HepG2 (cell line): ENCODE results near the gene INHBB. TPM values are rescaled to one million over a fixed set of nuclear protein-coding genes. Genes with fewer than 3 reads are reported as not detected.

Experiments
- CENPX ChIP-seq: sonication (generic); formaldehyde crosslinking; IDR thresholded peaks from 2 replicates; pipeline ENCODE4 v1.9.0; 2021; ENCODE audit warnings: mild to moderate bottlenecking, missing genetic modification reagents, moderate library complexity
- DR1 ChIP-seq: sonication (generic); formaldehyde crosslinking; IDR thresholded peaks from 2 replicates; pipeline ENCODE4 v1.8.0; 2021; ENCODE audit warnings: mild to moderate bottlenecking, missing genetic modification reagents, inconsistent platforms
- GLMP ChIP-seq: sonication (generic); formaldehyde crosslinking; IDR thresholded peaks from 2 replicates; pipeline ENCODE4 v1.9.0; 2021; ENCODE audit warnings: missing genetic modification reagents, mild to moderate bottlenecking, borderline replicate concordance
- IRX3 ChIP-seq: sonication (generic); formaldehyde crosslinking; IDR thresholded peaks from 2 replicates; pipeline ENCODE4 v1.8.1; 2023; ENCODE audit warnings: mild to moderate bottlenecking, low read depth, missing genetic modification reagents, borderline replicate concordance
- MED13 ChIP-seq: sonication (generic); formaldehyde crosslinking; IDR thresholded peaks from 2 replicates; pipeline ENCODE4 v1.5.0; 2020; ENCODE audit warnings: missing genetic modification reagents
- NBN ChIP-seq: fragments of 450-650 bp; conservative IDR thresholded peaks from 2 replicates; pipeline ENCODE4 v1.6.1; 2017
- NFKB2 ChIP-seq: sonication (generic); formaldehyde crosslinking; IDR thresholded peaks from 2 replicates; pipeline ENCODE4 v1.4.0; 2020; ENCODE audit warnings: missing genetic modification reagents, borderline replicate concordance
- PAF1 ChIP-seq: IDR thresholded peaks from 2 replicates; pipeline ENCODE4 v1.6.1; 2016; ENCODE audit warnings: missing genetic modification reagents, missing compliant biosample characterization
- PAXIP1 ChIP-seq: sonication (generic); formaldehyde crosslinking; conservative IDR thresholded peaks from 2 replicates; pipeline ENCODE4 v1.4.0; 2020; ENCODE audit warnings: mild to moderate bottlenecking, missing genetic modification reagents, moderate library complexity
- RELA ChIP-seq: sonication (generic); formaldehyde crosslinking; IDR thresholded peaks from 2 replicates; pipeline ENCODE4 v1.4.0; 2020; ENCODE audit warnings: missing genetic modification reagents
- TBX3 ChIP-seq: fragments of 450-650 bp; IDR thresholded peaks from 2 replicates; pipeline ENCODE4 v1.6.1; 2017; ENCODE audit warnings: antibody characterized with exemption, mild to moderate bottlenecking, inconsistent platforms, borderline replicate concordance
- TP53 ChIP-seq: sonication (generic); formaldehyde crosslinking; conservative IDR thresholded peaks from 2 replicates; pipeline ENCODE4 v1.4.0; 2020; ENCODE audit warnings: missing genetic modification reagents
- ZBTB8A ChIP-seq: sonication (generic); formaldehyde crosslinking; IDR thresholded peaks from 2 replicates; pipeline ENCODE4 v1.4.0; 2020; ENCODE audit warnings: mild to moderate bottlenecking, low read depth, missing genetic modification reagents, borderline replicate concordance
- ZNF12 ChIP-seq: sonication (generic); formaldehyde crosslinking; IDR thresholded peaks from 2 replicates; pipeline ENCODE4 v1.5.0; 2020; ENCODE audit warnings: missing genetic modification reagents
- ZNF232 ChIP-seq: sonication (generic); formaldehyde crosslinking; IDR thresholded peaks from 2 replicates; pipeline ENCODE4 v1.4.0; 2020; ENCODE audit warnings: missing genetic modification reagents, borderline replicate concordance
- ZNF280D ChIP-seq: sonication (generic); formaldehyde crosslinking; IDR thresholded peaks from 2 replicates; pipeline ENCODE4 v1.5.1; 2020; ENCODE audit warnings: mild to moderate bottlenecking, missing genetic modification reagents
- ZNF547 ChIP-seq: sonication (generic); formaldehyde crosslinking; IDR thresholded peaks from 2 replicates; pipeline ENCODE4 v1.5.1; 2020; ENCODE audit warnings: mild to moderate bottlenecking, missing genetic modification reagents
- ZNF552 ChIP-seq: sonication (generic); formaldehyde crosslinking; IDR thresholded peaks from 2 replicates; pipeline ENCODE4 v1.9.0; 2022; ENCODE audit warnings: missing genetic modification reagents, mild to moderate bottlenecking, borderline replicate concordance
- ZNF775 ChIP-seq: sonication (generic); formaldehyde crosslinking; IDR thresholded peaks from 2 replicates; pipeline ENCODE4 v1.4.0; 2020; ENCODE audit warnings: missing genetic modification reagents, mild to moderate bottlenecking, moderate library complexity, borderline replicate concordance
- polyA plus RNA-seq, 8 experiments: library from polyadenylated mRNA; depleted of rRNA in 3 of 8; stranded (reverse) in 7 of 8; unstranded in 1 of 8; fragments of >200 nt; fragmentation: Illumina TruSeq in 4 of 8; extraction: Trizol in 4 of 8; gene quantifications; 2 replicates each; pipeline versions ENCODE4 v1.2.1 to v1.2.3, GENCODE V29; 2011 to 2016; ENCODE audit warnings: low read depth in 4 of 8, missing spikeins in 1 of 8, mixed read lengths in 1 of 8; ENCODE audit not compliant: insufficient read depth in 1 of 8
- total RNA-seq, 5 experiments: library from RNA; depleted of rRNA; stranded (reverse); fragments of >200 nt; fragmentation: Illumina TruSeq; extraction: Trizol; gene quantifications; 2 replicates each; pipeline ENCODE4 v1.2.3, GENCODE V29; 2016; ENCODE audit warnings: low read depth in 1 of 5
- TF ChIP-seq, protein P1 (sequence below): sonication (generic); formaldehyde crosslinking; IDR thresholded peaks from 2 replicates; pipeline ENCODE4 v1.8.1; 2023; ENCODE audit warnings: mild to moderate bottlenecking, inconsistent platforms, moderate library complexity, missing genetic modification reagents, borderline replicate concordance

Gene INHBB
- total and polyA plus RNA-seq, 2 of the 13 experiments (the other 11 are each of a cell fraction or from before 2014, with no cell fraction given): 0.20 to 1.7 TPM

- TF ChIP-seq PAXIP1 (CRISPR knock-in tag) (peak; percentile 87), RELA (CRISPR knock-in tag) (no peak; the same call in 1 of the 2 replicates), ZNF547 (CRISPR knock-in tag) (no peak), CENPX (no peak), ZNF280D (CRISPR knock-in tag) (peak; percentile 77; the same call in 1 of the 2 replicates), NBN (no peak), DR1 (peak; percentile 32; the same call in 1 of the 2 replicates), GLMP (CRISPR knock-in tag) (no peak), TBX3 (peak; percentile 86; the same call in 1 of the 2 replicates), ZBTB8A (CRISPR knock-in tag) (no peak), ZNF552 (CRISPR knock-in tag) (no peak), PAF1 (CRISPR knock-in tag) (no peak), ZNF232 (CRISPR knock-in tag) (no peak), ZNF12 (CRISPR knock-in tag) (no peak; the same call in 1 of the 2 replicates), ZNF775 (0 out of 2 replicates have a peak, but pooled peaks have one; percentile 53), IRX3 (CRISPR knock-in tag) (no peak), TP53 (CRISPR knock-in tag) (0 out of 2 replicates have a peak, but pooled peaks have one; percentile 63), MED13 (CRISPR knock-in tag) (no peak), NFKB2 (CRISPR knock-in tag) (no peak)
- TF ChIP-seq, protein P1, sequence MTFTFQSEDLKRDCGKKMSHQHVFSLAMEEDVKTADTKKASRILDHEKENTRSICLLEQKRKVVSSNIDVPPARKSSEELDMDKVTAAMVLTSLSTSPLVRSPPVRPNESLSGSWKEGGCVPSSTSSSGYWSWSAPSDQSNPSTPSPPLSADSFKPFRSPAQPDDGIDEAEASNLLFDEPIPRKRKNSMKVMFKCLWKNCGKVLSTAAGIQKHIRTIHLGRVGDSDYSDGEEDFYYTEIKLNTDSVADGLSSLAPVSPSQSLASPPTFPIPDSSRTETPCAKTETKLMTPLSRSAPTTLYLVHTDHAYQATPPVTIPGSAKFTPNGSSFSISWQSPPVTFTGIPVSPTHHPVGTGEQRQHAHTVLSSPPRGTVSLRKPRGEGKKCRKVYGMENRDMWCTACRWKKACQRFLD (CRISPR knock-in tag): no peak
Observed at GRCh38 chr2:120398996-120399888, 53.3 kb downstream of the INHBB start (continued).
